Gastroesophageal sphincter (tissue), 3 donors: ENCODE results near the gene NKX2-2.

Experiments
- CTCF ChIP-seq, 4 experiments: fragments of 200-600 bp in 2 of 4; fragments of 450-650 bp in 2 of 4; sonication (generic) in 1 of 4; IDR thresholded peaks; one replicate each; pipeline ENCODE4 v1.5.1; 2017 to 2019; ENCODE audit warnings: antibody characterized with exemption in 4 of 4, mild to moderate bottlenecking in 2 of 4, moderate library complexity in 2 of 4
- EP300 ChIP-seq: sonication (generic); formaldehyde crosslinking; IDR thresholded peaks from one replicate; pipeline ENCODE4 v1.6.1; 2017; ENCODE audit warnings: antibody characterized with exemption, mild to moderate bottlenecking
- POLR2A ChIP-seq, 2 donors: fragments of 450-650 bp; IDR thresholded peaks; one replicate each; pipeline ENCODE4 v1.6.1; 2017; ENCODE audit warnings: antibody characterized with exemption in 2 of 2, mild to moderate bottlenecking in 2 of 2, moderate library complexity in 1 of 2
- POLR2AphosphoS5 ChIP-seq: sonication (generic); formaldehyde crosslinking; IDR thresholded peaks from one replicate; pipeline ENCODE4 v1.6.1; 2017; ENCODE audit warnings: antibody characterized with exemption

GRCh38 chr20:21554376-21554890, 40.6 kb upstream of the NKX2-2 start:
- no peak for TF ChIP-seq CTCF (IDR thresholded peaks at IDR 0.05)
- TF ChIP-seq POLR2AphosphoS5: no peak
- no peak for TF ChIP-seq EP300
- no peak for TF ChIP-seq POLR2A (IDR thresholded peaks at IDR 0.05)
